Stimulated activated CD8-positive, alpha-beta memory T cell treated with anti-CD3 and anti-CD28 coated beads, Interleukin-7, amount 100 ng/mL, for 4 hours (primary cell): ENCODE results near the gene MLYCD.

Experiments
- DNase-seq, 2 donors: peaks; one replicate each; pipeline ENCODE4 v3.0.0-alpha.2; 2020; ENCODE audit warnings: low read depth in 2 of 2

The MLYCD gene

DNA sequence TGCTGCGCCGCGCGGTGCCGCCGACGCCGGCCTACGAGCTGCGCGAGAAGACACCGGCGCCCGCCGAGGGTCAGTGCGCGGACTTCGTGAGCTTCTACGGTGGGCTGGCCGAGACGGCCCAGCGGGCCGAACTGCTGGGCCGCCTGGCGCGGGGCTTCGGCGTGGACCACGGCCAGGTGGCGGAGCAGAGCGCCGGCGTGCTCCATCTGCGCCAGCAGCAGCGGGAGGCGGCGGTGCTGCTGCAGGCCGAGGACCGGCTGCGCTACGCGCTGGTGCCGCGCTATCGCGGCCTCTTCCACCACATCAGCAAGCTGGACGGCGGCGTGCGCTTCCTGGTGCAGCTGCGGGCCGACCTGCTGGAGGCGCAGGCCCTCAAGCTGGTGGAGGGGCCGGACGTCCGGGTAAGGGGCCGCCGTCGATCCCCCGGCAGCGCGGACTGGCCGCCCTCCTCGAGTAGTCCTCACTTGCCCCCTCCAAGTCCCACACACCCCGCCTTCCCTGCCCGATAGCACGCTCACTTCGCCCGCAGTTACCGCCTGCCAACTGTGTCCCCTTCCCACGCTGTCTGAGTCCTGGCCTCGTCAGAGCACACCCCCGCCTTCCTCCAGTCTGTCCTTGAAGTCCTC lies 470 bp downstream of the MLYCD start:
- DNase-seq = peak; percentile 48 to 64

DNA sequence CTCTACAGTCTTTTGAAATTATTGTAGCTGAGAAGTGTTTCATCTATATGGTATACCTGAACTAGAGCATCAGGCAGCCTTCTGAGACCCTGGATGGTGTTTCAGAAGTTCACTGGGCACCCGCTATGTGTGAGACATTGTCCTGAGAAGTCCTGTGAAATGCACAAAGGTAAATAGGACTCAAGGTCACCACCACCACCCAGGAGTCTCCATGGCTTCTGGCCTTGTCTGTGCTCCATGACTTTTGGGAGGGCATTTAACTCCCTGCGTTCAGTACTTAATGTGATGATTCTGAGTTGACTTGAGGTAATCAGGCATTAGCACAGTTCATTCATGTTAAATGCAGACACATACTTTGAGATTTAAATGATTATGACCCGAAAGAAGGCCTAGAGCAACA lies 1.1 kb downstream of the MLYCD start:
- DNase-seq = no peak

DNA sequence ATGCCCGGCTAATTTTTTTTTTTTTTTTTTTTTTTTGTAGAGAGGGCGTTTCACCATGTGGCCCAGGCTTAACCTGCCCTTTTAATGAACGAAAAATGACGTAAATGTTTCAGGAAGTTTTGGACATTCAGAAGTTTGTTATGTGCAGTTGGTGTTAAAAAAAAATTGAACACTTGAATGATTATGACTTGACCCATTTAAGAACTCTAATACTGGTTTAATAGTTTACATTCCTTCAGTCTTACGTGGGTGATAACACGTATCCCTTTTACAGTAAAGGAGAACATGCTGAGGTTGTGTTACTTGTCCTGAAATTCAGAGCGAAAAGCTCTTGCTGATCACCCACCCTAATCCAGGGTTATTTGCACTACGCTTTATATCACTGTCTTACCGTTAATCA lies 1.7 kb downstream of the MLYCD start:
- no peak for DNase-seq

DNA sequence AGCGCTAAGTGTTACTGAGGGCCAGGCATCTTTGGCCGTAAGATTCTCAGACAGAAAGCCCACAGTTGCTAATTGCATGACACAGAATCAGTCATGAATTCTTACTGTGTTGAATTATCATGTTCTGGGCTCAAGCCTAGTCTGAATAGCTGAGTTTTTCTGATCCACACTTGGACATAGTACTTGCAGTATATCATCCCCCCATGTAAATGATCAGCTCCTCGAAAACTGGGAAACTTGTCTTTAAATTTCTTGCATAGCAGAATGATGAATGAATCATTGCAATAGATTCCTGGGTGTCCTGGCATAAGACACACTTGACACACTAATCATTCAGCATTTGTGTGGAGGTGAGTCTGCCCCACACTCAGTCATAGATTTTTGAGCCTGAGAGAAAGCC lies 2.2 kb downstream of the MLYCD start:
- no peak for DNase-seq

- no peak for DNase-seq
Observed at GRCh38 chr16:83903751-83904150, 4.8 kb downstream of the MLYCD start.

- no peak for DNase-seq
Observed at GRCh38 chr16:83906683-83907082, 7.8 kb downstream of the MLYCD start.

- DNase-seq = no peak
Observed at GRCh38 chr16:83907111-83907510, 8.2 kb downstream of the MLYCD start.

GRCh38 chr16:83907631-83908250 lies 8.8 kb downstream of the MLYCD start:
- no peak for DNase-seq

- no peak for DNase-seq
Observed at GRCh38 chr16:83908798-83909197, 9.9 kb downstream of the MLYCD start.

- no peak for DNase-seq
Observed at GRCh38 chr16:83911290-83911689, 12.4 kb downstream of the MLYCD start.

- no peak for DNase-seq
Observed at GRCh38 chr16:83912519-83913244, 13.8 kb downstream of the MLYCD start.

- DNase-seq = no peak
Observed at GRCh38 chr16:83913245-83913633, 14.3 kb downstream of the MLYCD start.

GRCh38 chr16:83914091-83914710 lies 15.3 kb downstream of the MLYCD start:
- no peak for DNase-seq

DNA sequence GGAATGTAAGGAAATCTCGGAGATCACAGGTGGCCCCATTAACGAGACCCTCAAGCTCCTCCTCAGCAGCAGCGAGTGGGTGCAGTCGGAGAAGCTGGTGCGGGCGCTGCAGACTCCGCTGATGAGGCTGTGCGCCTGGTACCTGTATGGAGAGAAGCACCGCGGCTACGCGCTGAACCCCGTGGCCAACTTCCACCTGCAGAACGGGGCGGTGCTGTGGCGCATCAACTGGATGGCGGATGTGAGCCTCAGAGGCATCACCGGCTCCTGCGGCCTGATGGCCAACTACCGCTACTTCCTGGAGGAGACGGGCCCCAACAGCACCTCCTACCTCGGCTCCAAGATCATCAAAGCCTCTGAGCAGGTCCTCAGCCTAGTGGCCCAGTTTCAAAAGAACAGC lies 16.2 kb downstream of the MLYCD start:
- no peak for DNase-seq

GRCh38 chr16:83915491-83915890 lies 16.6 kb downstream of the MLYCD start:
- no peak for DNase-seq

DNA sequence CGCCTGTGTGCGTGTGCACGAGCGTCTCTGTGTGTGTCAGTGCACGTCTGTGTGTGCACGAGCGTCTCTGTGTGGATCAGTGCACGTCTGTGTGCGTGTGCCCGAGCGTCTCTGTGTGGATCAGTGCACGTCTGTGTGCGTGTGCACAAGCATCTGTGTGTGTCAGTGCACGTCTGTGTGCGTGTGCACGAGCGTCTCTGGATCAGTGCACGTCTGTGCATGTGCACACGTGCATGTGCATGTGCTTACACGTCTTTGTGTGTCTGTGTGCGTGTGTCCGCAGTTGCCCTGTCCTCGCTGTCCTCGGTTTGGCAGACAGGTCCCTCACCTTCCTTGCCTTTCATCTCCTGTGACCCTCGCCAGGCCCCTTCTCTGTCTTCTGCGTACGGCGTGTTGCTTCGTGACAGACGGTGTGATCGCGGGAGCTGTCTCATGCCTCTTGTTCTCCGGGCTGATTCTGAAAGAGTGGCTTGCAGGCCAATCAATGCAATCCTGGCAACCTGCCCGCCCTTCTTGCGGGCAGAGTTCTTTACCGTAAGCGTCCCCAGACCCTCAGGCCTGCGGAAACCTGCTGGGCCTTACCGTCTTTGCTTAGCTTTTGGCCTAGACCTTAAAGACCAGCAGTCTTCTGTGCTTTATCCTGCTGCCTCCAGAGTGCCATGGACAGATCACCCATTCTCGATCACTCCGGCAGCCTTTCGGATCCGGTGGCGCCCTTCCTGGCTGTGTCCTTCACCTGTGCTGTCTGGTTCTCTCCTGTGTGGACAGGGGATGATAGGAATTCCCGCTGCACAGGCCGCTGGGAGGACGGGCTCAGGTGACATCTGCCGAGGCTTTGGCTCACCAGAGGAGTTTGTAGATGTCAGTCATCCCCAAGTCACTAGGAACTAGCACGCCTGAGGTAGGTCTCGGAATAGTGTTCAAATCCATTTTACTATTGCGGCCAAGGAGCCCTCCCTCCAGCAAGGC lies 18.5 kb downstream of the MLYCD start:
- no peak for DNase-seq

DNA sequence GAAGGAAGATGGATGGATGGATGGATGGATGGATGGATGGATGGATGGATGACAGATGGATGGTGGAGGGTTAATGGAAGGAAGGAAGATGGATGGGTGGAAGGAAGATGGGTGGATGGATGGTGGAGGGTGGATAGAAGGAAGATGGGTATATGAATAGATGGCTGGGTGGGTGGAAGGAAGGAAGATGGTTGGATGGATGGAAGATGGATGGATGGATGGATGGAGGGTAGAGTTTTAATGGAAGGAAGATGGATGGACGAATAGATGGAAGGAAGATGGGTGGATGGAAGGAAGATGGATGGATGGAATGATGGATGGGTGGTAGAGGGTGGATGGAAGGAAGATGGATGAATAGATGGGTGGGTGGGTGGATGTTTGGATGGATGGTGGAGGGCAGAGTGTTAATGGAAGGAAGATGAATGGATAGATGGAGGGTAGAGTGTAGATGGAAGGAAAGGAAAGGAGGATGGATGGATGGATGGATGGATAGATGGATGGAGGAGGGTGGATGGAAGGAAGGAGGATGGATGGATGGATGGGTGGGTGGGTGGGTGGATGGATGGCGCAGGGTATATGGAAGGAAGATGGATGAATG lies 22.1 kb downstream of the MLYCD start:
- DNase-seq = no peak

- DNase-seq = no peak
Observed at GRCh38 chr16:83923581-83924365, 24.9 kb downstream of the MLYCD start.

GRCh38 chr16:83924686-83925085 lies 25.8 kb downstream of the MLYCD start:
- no peak for DNase-seq
